Esophagus (tissue), 2 donors: ENCODE measurements around the gene ERGIC1. TPM values are rescaled to one million over a fixed set of nuclear protein-coding genes. Genes with fewer than 3 reads are reported as not detected.

Experiments used
- H3K27ac ChIP-seq, 2 donors: one replicate each; pipeline ENCODE4 v1.5.1; 2013; ENCODE audit warnings: low read depth in 2 of 2, mild to moderate bottlenecking in 2 of 2, inconsistent platforms in 1 of 2, low read length in 1 of 2, moderate library complexity in 1 of 2
- H3K27me3 ChIP-seq, 2 donors: one replicate each; pipeline ENCODE4 v1.6.1; 2013; ENCODE audit warnings: low read length in 2 of 2, control low read depth in 1 of 2, mild to moderate bottlenecking in 1 of 2; ENCODE audit not compliant: insufficient read depth in 2 of 2, control insufficient read depth in 1 of 2
- H3K36me3 ChIP-seq, 2 donors: one replicate each; pipeline ENCODE4 v1.6.1; 2013; ENCODE audit warnings: low read length in 1 of 2; ENCODE audit not compliant: control insufficient read depth in 2 of 2, insufficient read depth in 2 of 2
- H3K4me1 ChIP-seq, 2 donors: one replicate each; pipeline ENCODE4 v1.6.1; 2013; ENCODE audit warnings: low read length in 1 of 2; ENCODE audit not compliant: control insufficient read depth in 2 of 2, insufficient read depth in 2 of 2
- H3K4me3 ChIP-seq, 2 donors: one replicate each; pipeline ENCODE4 v1.5.1; 2013; ENCODE audit warnings: low read length in 2 of 2, mild to moderate bottlenecking in 2 of 2, low read depth in 1 of 2, moderate library complexity in 1 of 2
- H3K9me3 ChIP-seq, 2 donors: one replicate each; pipeline ENCODE4 v1.6.1; 2013; ENCODE audit warnings: mild to moderate bottlenecking in 2 of 2, low read depth in 1 of 2, low read length in 1 of 2, moderate library complexity in 1 of 2; ENCODE audit not compliant: control insufficient read depth in 2 of 2, insufficient read depth in 1 of 2
- whole genome bisulfite sequencing, 2 donors: extraction: QIAGEN DNeasy Blood & Tissue Kit; methylation state at CpG; one replicate each; pipeline ENCODE4 v1.1.7; 2013; 5-methylcytosine and 5-hydroxymethylcytosine counted together
- polyA plus RNA-seq, 2 donors: library from polyadenylated mRNA; stranded (reverse); fragments of 200-250 nt; gene quantifications; one replicate each; pipeline ENCODE4 v1.2.3, GENCODE V29; 2013
- donor health status: healthy with polysubstance abuse.
- donor health status: Bipolar disorder and iron deficiency.

The ERGIC1 gene
- polyA plus RNA-seq, 2 donors: 45.2 to 47.1 TPM

GRCh38 chr5:172825610-172826204 is 8.3 kb upstream of the ERGIC1 start:
- WGBS, 2 donors: 48 to 54% methylated on average over 2 of the region's 2 CpGs
- Histone ChIP-seq H3K4me1 (peaks cover 0 to 4% of the 10 kb centered on the region in 2 donors), H3K4me3 (no peak overlapping the region), H3K27me3 (no peaks in the 10 kb centered on the region), H3K27ac (no peak overlapping the region), H3K9me3 (no peaks in the 10 kb centered on the region), H3K36me3 (no peaks in the 10 kb centered on the region)

GRCh38 chr5:172827841-172828240 is 6.2 kb upstream of the ERGIC1 start:
- no peaks in the 10 kb centered on the region for H3K9me3 ChIP-seq
- no peak overlapping the region for H3K4me3 ChIP-seq
- H3K27ac ChIP-seq: no peak overlapping the region
- no peaks in the 10 kb centered on the region for H3K36me3 ChIP-seq
- H3K27me3 ChIP-seq: no peaks in the 10 kb centered on the region
- 65 to 68% methylated on average over 2 of the region's 2 CpGs for WGBS, 2 donors
- no peaks in the 10 kb centered on the region for H3K4me1 ChIP-seq

DNA sequence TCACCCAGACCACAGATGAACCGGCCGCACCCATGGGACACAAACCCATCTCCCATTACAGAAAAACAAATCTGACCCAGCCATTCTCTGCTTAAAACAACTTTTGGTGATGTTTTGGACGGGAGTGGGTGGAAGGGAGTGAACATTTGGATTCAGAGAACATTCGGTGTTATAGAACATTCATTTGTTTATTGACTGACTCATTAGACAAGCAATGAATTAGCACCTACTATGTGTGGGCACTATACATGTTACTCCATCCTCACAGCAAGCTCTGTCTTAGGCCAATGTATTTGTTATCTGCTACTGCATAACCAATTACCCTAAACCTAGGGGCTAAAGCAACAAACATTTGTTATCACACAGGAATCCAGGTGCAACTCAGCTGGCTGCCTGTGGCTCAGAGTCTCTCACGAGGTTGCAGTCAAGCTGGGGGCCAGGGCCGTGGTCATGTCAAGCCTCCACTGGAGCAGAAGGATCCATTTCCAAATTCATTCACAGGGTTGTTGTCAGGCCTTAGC is 5.1 kb upstream of the ERGIC1 start:
- Histone ChIP-seq H3K4me3 (no peak overlapping the region), H3K36me3 (no peaks in the 10 kb centered on the region), H3K27me3 (no peaks in the 10 kb centered on the region), H3K4me1 (peaks cover 0 to 3% of the 10 kb centered on the region in 2 donors), H3K9me3 (no peaks in the 10 kb centered on the region), H3K27ac (no peak overlapping the region)
- WGBS, 2 donors: 61 to 64% methylated on average over 6 of the region's 6 CpGs

DNA sequence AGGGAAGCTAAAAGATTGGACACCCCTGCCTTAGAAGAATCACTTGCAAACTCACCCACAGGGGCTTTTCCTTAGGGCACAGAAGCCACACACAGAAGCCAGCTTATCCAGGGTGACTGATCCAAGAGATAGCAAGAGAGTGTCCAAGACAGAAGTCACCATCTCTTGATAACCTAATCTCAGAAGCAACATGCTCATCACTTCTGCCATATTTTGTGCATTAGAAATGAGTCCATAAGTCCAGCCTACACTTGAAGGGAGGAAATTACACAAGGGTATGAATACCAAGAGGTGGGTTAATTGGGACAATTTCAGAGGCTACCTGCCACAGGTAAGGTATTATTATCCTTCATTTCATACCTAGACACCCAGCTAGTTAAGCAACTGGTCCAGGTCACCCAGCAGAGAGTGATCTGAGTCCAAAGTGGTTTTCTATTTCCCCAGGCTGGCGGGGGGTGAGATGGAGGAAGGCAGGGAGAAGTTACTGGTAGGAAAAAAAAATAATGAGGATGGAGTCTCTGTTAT is 3.7 kb upstream of the ERGIC1 start:
- H3K27ac ChIP-seq: no peak overlapping the region
- no peaks in the 10 kb centered on the region for H3K9me3 ChIP-seq
- H3K36me3 ChIP-seq: no peaks in the 10 kb centered on the region
- WGBS, 2 donors: 94 to 100% methylated on average over 1 of the region's 1 CpG
- no peaks in the 10 kb centered on the region for H3K27me3 ChIP-seq
- H3K4me1 ChIP-seq: peaks cover 0 to 3% of the 10 kb centered on the region in 2 donors
- H3K4me3 ChIP-seq: no peak overlapping the region

GRCh38 chr5:172830876-172831662 is 3.0 kb upstream of the ERGIC1 start:
- H3K4me3 ChIP-seq: no peak overlapping the region
- no peaks in the 10 kb centered on the region for H3K9me3 ChIP-seq
- no peak overlapping the region for H3K27ac ChIP-seq
- H3K36me3 ChIP-seq: no peaks in the 10 kb centered on the region
- H3K4me1 ChIP-seq: peaks cover 0 to 5% of the 10 kb centered on the region in 2 donors
- 69 to 74% methylated on average over 14 of the region's 14 CpGs for WGBS, 2 donors
- H3K27me3 ChIP-seq: no peaks in the 10 kb centered on the region

DNA sequence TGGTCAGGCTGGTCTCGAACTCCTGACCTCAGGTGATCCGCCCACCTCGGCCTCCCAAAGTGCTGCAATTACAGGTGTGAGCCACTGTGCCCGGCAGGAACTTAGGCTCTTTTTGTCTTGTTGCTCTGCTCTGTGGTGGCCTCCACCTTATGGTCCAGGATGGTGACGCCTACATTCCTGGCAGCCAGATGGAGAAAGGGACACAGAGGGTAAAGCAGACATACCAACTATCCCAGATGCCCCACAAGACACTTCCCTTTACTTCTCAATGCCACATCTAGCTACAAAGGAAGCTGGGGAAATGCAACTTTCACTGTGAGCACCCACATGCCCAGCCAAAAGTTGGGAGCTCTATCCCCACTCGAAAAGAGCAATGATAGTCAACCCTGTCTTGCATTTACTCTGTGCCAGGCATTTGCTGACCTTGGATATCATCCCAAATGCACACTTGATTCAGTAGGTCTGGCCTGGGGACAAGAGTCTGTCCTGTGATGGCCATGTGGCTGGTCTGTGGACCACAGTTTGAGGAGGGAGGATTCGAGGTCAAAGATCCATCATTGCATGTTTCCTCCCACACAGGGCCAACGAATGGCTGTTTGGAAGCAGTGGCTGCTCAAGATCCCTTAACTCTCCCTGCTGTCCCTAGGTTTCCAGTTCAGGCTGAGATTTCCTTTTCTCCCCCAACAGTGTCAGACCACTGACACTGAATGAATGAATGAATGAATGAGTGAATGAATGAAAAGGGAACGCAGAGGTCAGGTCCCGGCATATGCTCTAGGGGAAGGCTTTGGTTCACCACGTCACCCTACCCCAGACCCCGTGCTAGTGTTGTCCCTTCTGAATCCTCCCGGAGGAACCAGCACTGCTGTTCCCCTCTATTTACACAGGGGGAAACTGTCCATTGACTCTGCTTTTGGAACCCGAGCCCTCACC is 1.4 kb upstream of the ERGIC1 start:
- WGBS, 2 donors: 74 to 81% methylated on average over 14 of the region's 14 CpGs
- H3K9me3 ChIP-seq: no peaks in the 10 kb centered on the region
- H3K36me3 ChIP-seq: peaks cover 0 to 2% of the 10 kb centered on the region in 2 donors
- H3K4me3 ChIP-seq: no peak overlapping the region
- peaks cover 0 to 9% of the 10 kb centered on the region in 2 donors for H3K4me1 ChIP-seq
- no peaks in the 10 kb centered on the region for H3K27me3 ChIP-seq
- peak overlapping the region; percentile 80 to 81 for H3K27ac ChIP-seq

GRCh38 chr5:172833372-172833685 is 722 bp upstream of the ERGIC1 start:
- Histone ChIP-seq H3K4me3 (peak overlapping the region in 1 of 2 donors; percentile 58), H3K27ac (peak overlapping the region; percentile 80 to 81), H3K27me3 (no peaks in the 10 kb centered on the region), H3K4me1 (peaks cover 0 to 9% of the 10 kb centered on the region in 2 donors), H3K9me3 (no peaks in the 10 kb centered on the region), H3K36me3 (peaks cover 0 to 5% of the 10 kb centered on the region in 2 donors)
- WGBS, 2 donors: 51 to 54% methylated on average over 6 of the region's 6 CpGs

GRCh38 chr5:172834415-172835289 is 601 bp downstream of the ERGIC1 start:
- no peaks in the 10 kb centered on the region for H3K27me3 ChIP-seq
- H3K9me3 ChIP-seq: no peaks in the 10 kb centered on the region
- peaks cover 0 to 10% of the 10 kb centered on the region in 2 donors for H3K4me1 ChIP-seq
- WGBS, 2 donors: 1 to 2% methylated on average over 26 to 32 of the region's 32 CpGs
- H3K36me3 ChIP-seq: peaks cover 0 to 5% of the 10 kb centered on the region in 2 donors
- H3K4me3 ChIP-seq: peak overlapping the region; percentile 58 to 82
- H3K27ac ChIP-seq: peak overlapping the region; percentile 80 to 81
